ENCODE measurements around the gene INO80D.
"Not testable (repeated sequence)": the region's sequence is repeated elsewhere in the genome, so short reads cannot be mapped to it uniquely, and the experiment has no call there.

Gene INO80D

DNA sequence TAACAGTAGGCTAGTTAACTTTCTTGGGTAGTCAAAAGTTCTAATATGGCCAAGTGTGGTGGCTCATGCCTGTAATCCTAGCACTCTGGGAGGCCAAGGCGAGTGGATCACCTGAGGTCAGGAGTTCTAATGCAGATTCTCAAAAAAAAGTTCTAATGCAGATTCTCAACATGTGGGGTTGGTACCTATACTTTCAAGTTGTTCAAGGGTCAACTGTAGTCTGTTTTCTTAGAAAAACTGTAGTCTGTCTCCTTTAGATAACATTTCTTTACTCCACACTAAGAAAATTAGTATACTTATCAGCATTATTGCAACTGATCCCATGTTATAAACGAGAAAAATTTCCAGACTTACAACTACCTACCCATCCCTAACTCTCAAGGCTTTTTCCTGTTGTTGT is 16.6 kb downstream of the INO80D start:
- no peak for DNase-seq
- no peaks in the 10 kb centered on the region for H3K9me3 Mint-ChIP-seq
- no peak overlapping the region for H3K4me3 Mint-ChIP-seq
- CTCF ChIA-PET: no interaction called here
- no peak overlapping the region for H3K27ac Mint-ChIP-seq
- H3K36me3 Mint-ChIP-seq: peaks cover 19% of the 10 kb centered on the region
- peaks cover 10% of the 10 kb centered on the region for H3K4me1 Mint-ChIP-seq
- no peaks in the 10 kb centered on the region for H3K27me3 Mint-ChIP-seq

DNA sequence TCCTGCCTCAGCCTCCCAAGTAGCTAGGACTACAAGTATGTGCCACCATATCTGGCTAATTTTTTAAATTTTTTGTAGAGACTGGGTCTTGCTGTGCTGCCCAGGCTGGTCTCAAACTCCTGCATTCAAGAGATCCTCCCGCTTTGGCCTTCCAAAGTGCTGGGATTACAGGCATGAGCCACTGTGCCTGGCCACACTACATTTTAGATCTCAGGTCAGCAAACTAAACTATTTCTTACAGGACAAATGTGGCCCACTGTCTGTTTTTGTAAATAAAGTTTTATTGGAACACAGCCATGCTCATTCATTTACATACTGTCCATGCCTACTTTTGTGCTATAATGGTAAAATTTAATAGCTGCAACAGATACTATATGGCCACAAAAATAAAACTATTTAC is 17.8 kb downstream of the INO80D start:
- Mint-ChIP-seq H3K27me3 (no peaks in the 10 kb centered on the region), H3K36me3 (peaks cover 21% of the 10 kb centered on the region), H3K9me3 (no peaks in the 10 kb centered on the region), H3K4me1 (peaks cover 12% of the 10 kb centered on the region), H3K4me3 (no peak overlapping the region), H3K27ac (no peak overlapping the region)
- no peak for DNase-seq
- CTCF ChIA-PET: no interaction called here

DNA sequence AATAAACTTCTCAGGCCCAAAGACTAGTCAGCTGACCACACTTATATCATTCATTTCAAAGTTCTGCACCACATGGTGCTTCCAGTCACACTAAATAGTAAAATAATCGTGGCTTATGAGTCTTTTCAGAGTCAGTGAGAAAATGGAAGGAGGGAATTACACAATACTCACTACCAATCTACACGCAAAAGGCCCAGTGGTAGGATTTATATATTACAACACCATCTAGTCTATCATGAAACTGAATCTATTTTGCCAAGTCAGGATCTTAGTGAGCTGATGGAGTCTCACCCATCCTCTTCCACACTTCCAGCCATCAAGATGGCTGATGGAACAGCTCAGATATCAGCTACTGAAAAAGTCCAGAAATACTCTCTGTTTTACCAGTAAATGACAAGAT is 21.9 kb downstream of the INO80D start:
- no peaks in the 10 kb centered on the region for H3K9me3 Mint-ChIP-seq
- CTCF ChIA-PET: no interaction called here

DNA sequence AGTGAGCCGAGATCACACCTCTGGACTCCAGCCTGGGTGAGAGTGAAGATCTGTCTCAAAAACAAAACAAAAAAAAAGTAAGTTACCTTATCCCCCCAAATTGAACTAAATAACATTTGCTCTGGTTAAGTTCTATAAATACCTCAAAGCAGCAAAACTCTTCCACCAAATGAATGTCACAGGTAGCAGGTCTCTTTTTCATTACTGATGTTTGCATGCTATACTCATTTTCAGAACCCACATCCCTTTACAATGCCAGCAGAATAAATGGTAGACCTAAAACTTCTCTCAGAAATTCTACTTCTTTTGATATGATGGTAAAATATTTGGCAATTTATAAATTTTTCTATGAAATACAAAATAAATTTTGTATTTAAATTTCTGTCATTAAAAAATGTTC is 22.3 kb downstream of the INO80D start:
- Mint-ChIP-seq H3K27me3 (no peaks in the 10 kb centered on the region), H3K27ac (no peak overlapping the region), H3K4me3 (no peak overlapping the region), H3K36me3 (peaks cover 28% of the 10 kb centered on the region), H3K4me1 (peaks cover 3% of the 10 kb centered on the region), H3K9me3 (no peaks in the 10 kb centered on the region)
- DNase-seq: no peak
- CTCF ChIA-PET: no interaction called here

More for the DNA sequence above, 21.9 kb downstream of the INO80D start:
- Mint-ChIP-seq H3K4me3 (no peak overlapping the region), H3K27ac (no peak overlapping the region), H3K4me1 (peaks cover 3% of the 10 kb centered on the region), H3K36me3 (peaks cover 28% of the 10 kb centered on the region), H3K27me3 (no peaks in the 10 kb centered on the region)
- DNase-seq: no peak

DNA sequence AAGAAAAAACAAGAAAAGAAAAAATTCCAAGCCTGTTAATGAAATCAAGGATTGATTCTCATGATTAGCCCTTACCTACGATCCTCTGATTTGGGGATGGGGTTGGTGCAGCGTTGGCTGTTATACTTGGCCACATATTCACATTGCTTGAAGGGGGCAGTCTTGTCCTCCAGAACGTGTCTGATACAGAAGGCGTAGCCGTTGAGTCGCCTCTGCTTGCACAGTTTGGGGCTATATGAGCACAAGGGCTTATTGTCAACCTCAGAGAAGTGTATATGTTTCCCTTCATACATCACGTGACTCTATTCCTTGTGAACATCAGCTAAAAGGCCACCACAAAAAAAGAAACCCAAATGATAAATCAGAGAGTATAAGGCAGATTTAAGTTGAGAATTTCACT is 23.2 kb downstream of the INO80D start:
- H3K27me3 Mint-ChIP-seq: no peaks in the 10 kb centered on the region
- CTCF ChIA-PET: no interaction called here
- H3K4me1 Mint-ChIP-seq: peaks cover 2% of the 10 kb centered on the region
- no peaks in the 10 kb centered on the region for H3K9me3 Mint-ChIP-seq
- H3K36me3 Mint-ChIP-seq: peaks cover 30% of the 10 kb centered on the region
- H3K27ac Mint-ChIP-seq: no peak overlapping the region
- DNase-seq: no peak
- H3K4me3 Mint-ChIP-seq: no peak overlapping the region

DNA sequence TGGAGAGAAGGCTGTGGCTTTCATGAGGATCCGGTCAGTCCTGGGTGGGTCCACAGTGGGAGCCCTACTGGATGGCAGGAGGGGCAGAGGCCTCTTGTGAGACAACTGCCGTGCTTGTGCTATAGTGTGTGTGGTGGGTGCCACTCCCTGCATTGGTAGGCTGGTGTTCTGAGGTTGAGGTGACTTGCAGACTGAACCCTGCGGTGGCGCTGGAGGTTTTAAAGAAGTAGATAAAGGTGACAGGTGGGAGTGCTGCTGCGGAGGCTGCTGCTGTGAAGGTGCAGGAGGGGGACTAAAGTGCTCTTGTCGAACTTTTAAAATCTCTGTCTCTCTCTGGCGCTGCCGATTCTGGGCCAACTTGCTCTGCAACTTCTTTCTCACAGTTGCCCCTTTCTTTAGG is 29.7 kb downstream of the INO80D start:
- Mint-ChIP-seq H3K36me3 (peaks cover 35% of the 10 kb centered on the region), H3K27ac (no peak overlapping the region), H3K4me1 (no peaks in the 10 kb centered on the region), H3K9me3 (no peaks in the 10 kb centered on the region), H3K27me3 (no peaks in the 10 kb centered on the region), H3K4me3 (no peak overlapping the region)
- DNase-seq: no peak
- CTCF ChIA-PET: no interaction called here

DNA sequence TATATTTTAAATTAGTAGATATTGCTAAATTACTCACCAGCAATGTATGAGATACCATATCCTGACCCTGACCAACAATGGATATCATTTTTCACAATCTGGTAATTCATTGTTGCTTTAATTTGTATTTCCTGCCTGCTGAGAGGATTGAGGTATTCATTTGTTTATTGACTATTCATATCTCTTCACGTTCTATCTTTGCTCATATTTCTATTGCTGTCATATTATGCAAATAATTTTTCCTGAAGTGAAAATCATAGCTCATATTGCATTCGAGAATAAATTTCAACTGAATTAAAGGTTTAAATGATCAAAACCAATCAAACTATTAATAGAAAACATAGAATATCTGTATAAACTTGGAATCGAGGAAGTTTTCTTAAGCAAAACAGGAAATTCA is 31.0 kb downstream of the INO80D start:
- Mint-ChIP-seq H3K27ac (no peak overlapping the region), H3K4me1 (no peaks in the 10 kb centered on the region), H3K27me3 (no peaks in the 10 kb centered on the region), H3K36me3 (peaks cover 35% of the 10 kb centered on the region), H3K4me3 (no peak overlapping the region), H3K9me3 (no peaks in the 10 kb centered on the region)
- no peak for DNase-seq
- CTCF ChIA-PET: no interaction called here

DNA sequence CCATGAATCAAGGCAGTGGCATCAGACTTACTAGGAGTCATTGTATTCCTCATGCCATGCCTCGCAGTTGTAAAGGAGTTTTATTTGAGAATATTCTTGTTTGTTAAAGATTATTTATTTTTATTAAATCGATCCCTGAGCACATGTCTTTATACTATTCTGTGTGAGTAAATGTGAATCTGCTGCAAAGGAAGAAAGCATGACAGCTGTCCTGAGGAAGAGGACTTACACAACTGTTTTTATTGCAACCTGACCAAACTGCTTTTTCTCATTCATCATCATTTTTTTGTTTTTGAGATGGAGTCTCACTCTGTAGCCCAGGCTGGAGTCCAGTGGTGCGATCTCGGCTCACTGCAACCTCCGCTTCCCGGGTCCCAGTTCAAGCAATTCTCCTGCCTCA is 34.1 kb downstream of the INO80D start:
- Mint-ChIP-seq H3K4me1 (peaks cover 8% of the 10 kb centered on the region), H3K27ac (no peak overlapping the region), H3K36me3 (peaks cover 29% of the 10 kb centered on the region)

DNA sequence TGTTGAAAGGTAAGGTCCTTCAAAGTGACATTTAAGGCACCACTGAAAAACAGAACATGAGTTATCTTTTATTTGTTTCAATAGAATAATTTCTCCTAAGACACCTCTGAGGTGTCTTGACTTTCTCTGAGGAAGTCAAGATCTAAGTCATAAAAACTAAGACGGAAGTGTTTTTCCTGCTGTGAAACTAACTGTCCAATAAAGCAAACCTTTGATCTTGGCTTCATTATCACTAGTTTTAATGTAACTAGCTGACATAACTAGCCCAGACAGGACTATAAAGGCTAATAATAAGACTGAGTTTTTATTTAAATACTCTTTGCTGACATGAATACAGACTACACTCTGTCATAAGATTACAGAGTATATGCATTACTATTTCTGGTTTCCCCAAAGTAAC is 36.6 kb downstream of the INO80D start:
- peaks cover 28% of the 10 kb centered on the region for H3K36me3 Mint-ChIP-seq
- no peaks in the 10 kb centered on the region for H3K9me3 Mint-ChIP-seq
- CTCF ChIA-PET: no interaction called here
- H3K4me1 Mint-ChIP-seq: peaks cover 8% of the 10 kb centered on the region
- H3K4me3 Mint-ChIP-seq: no peak overlapping the region
- no peak for DNase-seq
- H3K27me3 Mint-ChIP-seq: no peaks in the 10 kb centered on the region
- H3K27ac Mint-ChIP-seq: no peak overlapping the region

More for the DNA sequence above, 34.1 kb downstream of the INO80D start:
- Mint-ChIP-seq H3K27me3 (no peaks in the 10 kb centered on the region), H3K9me3 (no peaks in the 10 kb centered on the region), H3K4me3 (no peak overlapping the region)
- CTCF ChIA-PET: no interaction called here
- DNase-seq: no peak

DNA sequence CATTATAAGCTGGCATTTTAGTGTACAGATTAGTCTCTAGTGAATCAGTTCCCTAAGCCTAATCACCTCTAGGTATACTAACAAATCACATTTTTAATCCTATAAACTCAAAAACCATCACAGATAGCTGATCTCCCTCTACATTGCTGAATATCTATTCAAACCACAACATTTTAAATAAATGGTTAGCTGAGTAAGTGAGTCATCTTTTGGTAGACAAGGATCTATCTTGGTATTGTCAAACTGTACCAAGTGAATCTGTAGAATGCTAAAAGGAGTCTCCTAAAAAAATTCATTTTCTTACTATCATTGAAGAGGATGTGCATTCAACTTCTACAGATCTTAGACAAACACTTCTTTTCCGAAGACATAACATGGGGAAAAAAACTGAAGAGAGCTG is 40.7 kb downstream of the INO80D start:
- Mint-ChIP-seq H3K36me3 (peaks cover 44% of the 10 kb centered on the region), H3K27ac (no peak overlapping the region), H3K4me3 (no peak overlapping the region), H3K9me3 (no peaks in the 10 kb centered on the region), H3K4me1 (peaks cover 11% of the 10 kb centered on the region), H3K27me3 (no peaks in the 10 kb centered on the region)
- CTCF ChIA-PET: no interaction called here
- no peak for DNase-seq

DNA sequence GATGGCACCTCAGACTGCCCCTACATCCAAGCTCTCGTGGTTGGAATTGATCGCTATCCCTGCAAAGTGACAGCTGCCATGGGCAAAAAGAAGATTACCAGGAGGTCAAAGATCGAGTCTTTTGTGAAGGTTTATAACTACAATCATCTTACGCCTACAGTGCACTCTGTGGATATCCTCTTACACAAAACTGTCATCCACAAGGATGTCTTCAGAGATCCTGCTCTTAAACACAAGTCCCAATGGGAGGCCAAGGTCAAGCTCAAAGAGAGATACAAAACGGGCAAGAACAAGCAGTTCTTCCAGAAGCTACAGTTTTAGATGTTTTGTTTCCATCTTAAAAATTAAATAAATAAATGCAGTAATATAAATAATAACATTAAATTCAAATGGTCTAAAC is 45.4 kb downstream of the INO80D start:
- no peak for DNase-seq
- Mint-ChIP-seq H3K4me1 (peaks cover 2% of the 10 kb centered on the region), H3K4me3 (no peak overlapping the region), H3K27me3 (no peaks in the 10 kb centered on the region), H3K9me3 (no peaks in the 10 kb centered on the region), H3K36me3 (peaks cover 64% of the 10 kb centered on the region), H3K27ac (no peak overlapping the region)
- CTCF ChIA-PET: no interaction called here

DNA sequence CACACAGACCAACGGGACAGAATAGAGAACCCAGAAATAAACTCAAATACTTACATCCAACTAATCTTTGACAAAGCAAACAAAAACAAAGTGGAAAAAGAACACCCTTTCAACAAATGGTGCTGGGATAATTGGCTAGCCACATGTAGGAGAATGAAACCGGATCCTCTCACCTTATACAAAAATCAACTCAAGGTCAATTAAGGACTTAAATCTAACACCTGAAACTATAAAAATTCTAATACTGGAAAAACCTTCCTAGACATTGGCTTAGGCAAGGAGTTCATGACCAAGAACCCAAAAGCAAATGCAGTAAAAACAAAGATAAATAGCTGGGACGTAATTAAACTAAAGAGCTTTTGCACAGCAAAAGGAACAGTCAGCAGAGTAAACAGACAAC is 50.6 kb downstream of the INO80D start:
- H3K4me3 Mint-ChIP-seq, DNase-seq, H3K27me3 Mint-ChIP-seq, CTCF ChIA-PET, H3K27ac Mint-ChIP-seq: not testable (repeated sequence)
- Mint-ChIP-seq H3K36me3 (peaks cover 83% of the 10 kb centered on the region), H3K4me1 (peaks cover 35% of the 10 kb centered on the region), H3K9me3 (peaks cover 23% of the 10 kb centered on the region)

DNA sequence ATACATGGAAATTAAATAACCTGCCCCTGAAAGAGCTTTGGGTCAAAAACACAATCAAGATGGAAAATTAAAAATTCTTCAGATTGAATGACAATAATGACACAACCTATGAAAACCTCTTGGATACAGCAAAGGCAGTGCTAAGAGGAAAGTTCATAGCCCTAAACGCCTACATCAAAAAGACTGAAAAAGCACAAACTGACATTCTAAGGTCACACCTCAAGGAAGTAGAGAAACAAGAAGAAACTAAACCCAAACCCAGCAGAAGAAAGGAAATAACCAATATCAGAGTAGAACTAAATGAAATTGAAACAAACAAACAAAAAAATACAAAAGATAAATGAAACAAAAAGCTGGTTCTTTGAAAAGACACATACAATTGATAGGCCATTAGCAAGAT is 52.5 kb downstream of the INO80D start:
- CTCF ChIA-PET, DNase-seq, H3K4me3 Mint-ChIP-seq, H3K27me3 Mint-ChIP-seq: not testable (repeated sequence)
- peaks cover 23% of the 10 kb centered on the region for H3K9me3 Mint-ChIP-seq
- peak overlapping the region; percentile 5 for H3K27ac Mint-ChIP-seq
- H3K36me3 Mint-ChIP-seq: peaks cover 85% of the 10 kb centered on the region
- peaks cover 36% of the 10 kb centered on the region for H3K4me1 Mint-ChIP-seq

DNA sequence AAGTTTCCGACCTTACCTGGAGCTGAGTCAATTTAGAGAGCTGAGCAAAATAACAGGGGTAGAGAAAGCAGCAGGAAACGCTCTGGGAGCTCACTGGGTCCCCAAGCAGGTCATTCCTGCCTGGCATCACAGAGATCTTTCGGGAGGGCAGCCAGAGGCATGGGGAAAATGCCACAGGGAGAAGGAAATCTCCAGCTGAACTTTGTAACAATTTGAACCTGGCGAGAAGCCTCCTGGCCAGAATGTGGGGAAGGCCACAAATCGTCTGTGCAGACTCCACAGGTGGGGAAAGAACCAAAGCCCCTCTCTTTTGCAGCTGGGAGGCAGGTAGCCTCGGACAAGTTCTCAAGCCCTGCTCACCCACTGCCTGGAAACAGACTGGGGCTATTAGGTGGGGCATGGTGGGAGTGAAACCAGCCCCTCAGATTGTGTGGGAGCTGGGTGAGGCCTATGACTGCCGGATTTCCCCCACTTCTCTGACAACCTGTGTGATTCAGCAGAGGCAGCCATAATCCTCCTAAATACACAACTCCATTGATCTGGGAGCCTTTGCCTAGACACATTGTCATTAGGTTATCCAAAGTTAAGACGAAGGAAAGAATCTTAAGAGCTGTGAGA is 53.9 kb downstream of the INO80D start:
- CTCF ChIA-PET: no interaction called here
- H3K9me3 Mint-ChIP-seq: peaks cover 23% of the 10 kb centered on the region
- peaks cover 36% of the 10 kb centered on the region for H3K4me1 Mint-ChIP-seq
- peaks cover 80% of the 10 kb centered on the region for H3K36me3 Mint-ChIP-seq
- H3K4me3 Mint-ChIP-seq: no peak overlapping the region
- no peak overlapping the region for H3K27ac Mint-ChIP-seq
- H3K27me3 Mint-ChIP-seq: no peaks in the 10 kb centered on the region
- DNase-seq: no peak

DNA sequence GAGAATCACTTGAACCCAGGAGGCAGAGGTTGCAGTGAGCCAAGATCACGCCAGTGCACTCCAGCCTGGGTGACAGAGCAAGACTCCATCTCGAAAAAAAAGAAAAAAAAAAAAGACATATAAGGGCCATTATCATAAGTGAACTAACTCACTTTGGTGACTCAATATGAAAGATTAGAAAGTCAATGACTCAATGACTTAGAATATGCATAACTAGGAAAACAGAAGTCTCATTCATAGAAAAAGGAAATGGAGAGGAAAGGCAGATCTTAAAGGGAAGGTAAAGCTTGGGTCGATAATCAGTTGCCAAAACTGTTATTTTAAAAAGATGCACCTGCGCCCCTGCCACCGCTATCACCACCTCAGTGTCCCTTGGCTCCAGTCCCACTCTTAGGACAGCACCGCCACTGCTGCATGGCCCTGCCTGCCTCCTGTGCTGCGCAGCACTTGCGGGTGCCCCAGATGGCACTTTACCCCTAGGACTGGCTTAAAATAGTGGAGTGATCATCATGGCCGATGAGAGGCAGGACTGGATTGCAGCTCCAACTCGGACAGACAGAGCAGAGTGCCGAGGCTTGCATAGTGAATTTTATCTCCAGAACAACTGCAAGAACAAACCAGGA is 54.7 kb downstream of the INO80D start:
- H3K4me3 Mint-ChIP-seq: no peak overlapping the region
- peaks cover 36% of the 10 kb centered on the region for H3K4me1 Mint-ChIP-seq
- H3K27me3 Mint-ChIP-seq: no peaks in the 10 kb centered on the region
- CTCF ChIA-PET: no interaction called here
- H3K36me3 Mint-ChIP-seq: peaks cover 75% of the 10 kb centered on the region
- H3K9me3 Mint-ChIP-seq: peaks cover 23% of the 10 kb centered on the region
- H3K27ac Mint-ChIP-seq: no peak overlapping the region
- DNase-seq: no peak

DNA sequence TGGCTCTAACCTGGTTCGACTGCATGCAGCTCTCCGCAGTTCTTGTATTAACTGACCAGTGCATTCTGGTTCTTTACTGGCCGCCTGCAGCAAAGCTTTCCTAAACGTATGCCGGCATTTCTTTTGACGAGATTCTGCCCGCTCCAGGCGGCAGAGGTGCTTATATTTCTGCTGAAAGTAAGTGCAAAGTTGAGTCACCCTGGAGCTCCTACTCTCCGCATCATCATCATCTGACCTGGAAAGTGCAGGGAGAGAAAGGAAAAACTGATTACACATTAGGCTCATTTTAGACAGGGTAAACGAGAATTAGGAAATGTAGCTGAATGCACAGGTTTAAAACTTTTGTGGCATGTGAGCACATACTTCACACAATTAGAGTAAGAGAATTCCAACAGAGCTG is 57.9 kb downstream of the INO80D start:
- Mint-ChIP-seq H3K9me3 (peaks cover 11% of the 10 kb centered on the region), H3K27ac (no peak overlapping the region), H3K36me3 (peaks cover 48% of the 10 kb centered on the region), H3K4me1 (peaks cover 22% of the 10 kb centered on the region), H3K27me3 (no peaks in the 10 kb centered on the region), H3K4me3 (no peak overlapping the region)
- DNase-seq: no peak
- CTCF ChIA-PET: no interaction called here
